ENCODE data around the gene SEMA6B.

- no peak for TF ChIP-seq TAF1 (IDR thresholded peaks at IDR 0.05; ENCODE audit: borderline replicate concordance, insufficient read depth, low read length)
- TF ChIP-seq, protein P1, sequence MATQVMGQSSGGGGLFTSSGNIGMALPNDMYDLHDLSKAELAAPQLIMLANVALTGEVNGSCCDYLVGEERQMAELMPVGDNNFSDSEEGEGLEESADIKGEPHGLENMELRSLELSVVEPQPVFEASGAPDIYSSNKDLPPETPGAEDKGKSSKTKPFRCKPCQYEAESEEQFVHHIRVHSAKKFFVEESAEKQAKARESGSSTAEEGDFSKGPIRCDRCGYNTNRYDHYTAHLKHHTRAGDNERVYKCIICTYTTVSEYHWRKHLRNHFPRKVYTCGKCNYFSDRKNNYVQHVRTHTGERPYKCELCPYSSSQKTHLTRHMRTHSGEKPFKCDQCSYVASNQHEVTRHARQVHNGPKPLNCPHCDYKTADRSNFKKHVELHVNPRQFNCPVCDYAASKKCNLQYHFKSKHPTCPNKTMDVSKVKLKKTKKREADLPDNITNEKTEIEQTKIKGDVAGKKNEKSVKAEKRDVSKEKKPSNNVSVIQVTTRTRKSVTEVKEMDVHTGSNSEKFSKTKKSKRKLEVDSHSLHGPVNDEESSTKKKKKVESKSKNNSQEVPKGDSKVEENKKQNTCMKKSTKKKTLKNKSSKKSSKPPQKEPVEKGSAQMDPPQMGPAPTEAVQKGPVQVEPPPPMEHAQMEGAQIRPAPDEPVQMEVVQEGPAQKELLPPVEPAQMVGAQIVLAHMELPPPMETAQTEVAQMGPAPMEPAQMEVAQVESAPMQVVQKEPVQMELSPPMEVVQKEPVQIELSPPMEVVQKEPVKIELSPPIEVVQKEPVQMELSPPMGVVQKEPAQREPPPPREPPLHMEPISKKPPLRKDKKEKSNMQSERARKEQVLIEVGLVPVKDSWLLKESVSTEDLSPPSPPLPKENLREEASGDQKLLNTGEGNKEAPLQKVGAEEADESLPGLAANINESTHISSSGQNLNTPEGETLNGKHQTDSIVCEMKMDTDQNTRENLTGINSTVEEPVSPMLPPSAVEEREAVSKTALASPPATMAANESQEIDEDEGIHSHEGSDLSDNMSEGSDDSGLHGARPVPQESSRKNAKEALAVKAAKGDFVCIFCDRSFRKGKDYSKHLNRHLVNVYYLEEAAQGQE (IDR thresholded peaks at IDR 0.05; ENCODE audit: insufficient read depth in 1 of 2, low read depth in 2 of 2, low read length in 2 of 2), result no peak
These were observed 28.8 kb upstream of the SEMA6B start for GRCh38 chr19:4588291-4588761.
